Calu3 (cell line): ENCODE data around the gene GNAT1. TPM values are rescaled to one million over a fixed set of nuclear protein-coding genes. Genes with fewer than 3 reads are reported as not detected.

Source experiments
- BruUV-seq: library from RNA; stranded (reverse); fragments of 400-500 nt; replicated peaks from 2 replicates; lab custom pipeline; 2021; lab: Mats Ljungman, UMichigan
- CTCF ChIA-PET: fragments of 300-600 bp; sonication (Branson Sonifier 250); formaldehyde crosslinking; loops from one replicate; lab custom pipeline; 2022; ENCODE audit warnings: antibody characterized with exemption; lab: Charles Lee
- DNase-seq: peaks from one replicate; pipeline ENCODE4 v3.0.0; 2022
- H3K27ac Mint-ChIP-seq: one replicate; pipeline ENCODE4 v1.8.0; 2022; ENCODE audit warnings: mixed read lengths; ENCODE audit not compliant: unreplicated experiment
- H3K27me3 Mint-ChIP-seq: one replicate; pipeline ENCODE4 v1.8.0; 2022; ENCODE audit warnings: mixed read lengths; ENCODE audit not compliant: unreplicated experiment
- H3K36me3 Mint-ChIP-seq: one replicate; pipeline ENCODE4 v1.8.0; 2022; ENCODE audit warnings: mild to moderate bottlenecking, moderate library complexity, mixed read lengths; ENCODE audit not compliant: insufficient read depth, unreplicated experiment
- H3K4me1 Mint-ChIP-seq: one replicate; pipeline ENCODE4 v1.8.0; 2022; ENCODE audit warnings: mild to moderate bottlenecking, low read depth, mixed read lengths; ENCODE audit not compliant: unreplicated experiment
- H3K4me3 Mint-ChIP-seq: one replicate; pipeline ENCODE4 v1.8.0; 2022; ENCODE audit warnings: mild to moderate bottlenecking, low read depth, moderate library complexity, mixed read lengths; ENCODE audit not compliant: unreplicated experiment
- H3K9me3 Mint-ChIP-seq: one replicate; pipeline ENCODE4 v1.8.0; 2022; ENCODE audit warnings: low read depth, mixed read lengths; ENCODE audit not compliant: unreplicated experiment
- CTCF ChIP-seq: fragments of 200-600 bp; IDR thresholded peaks from one replicate; pipeline ENCODE4 v1.8.0; 2022; ENCODE audit warnings: antibody characterized with exemption; ENCODE audit not compliant: unreplicated experiment
- intact Hi-C: fragments of 100-400 bp; cut with micrococcal nuclease; formaldehyde crosslinking; loops from one replicate; pipeline ENCODE4 v1.10.0; 2022; ENCODE audit not compliant: unreplicated experiment
- total RNA-seq: library from RNA; stranded (reverse); gene quantifications from 2 replicates; pipeline ENCODE4 v1.2.3, GENCODE V29; 2022

The GNAT1 gene
- total RNA-seq, 1 experiment from 2014 or later = not detected

GRCh38 chr3:50172626-50173220, 18.7 kb upstream of the GNAT1 start:
- H3K4me3 Mint-ChIP-seq = no peak overlapping the region
- intact Hi-C loops = no loop called here

GRCh38 chr3:50173685-50174516, 17.5 kb upstream of the GNAT1 start:
- no peak for DNase-seq
- TF ChIP-seq CTCF = no peak
- no peaks in the 10 kb centered on the region for H3K27me3 Mint-ChIP-seq
- BruUV-seq = no TSS peak
- CTCF ChIA-PET = no interaction called here
- H3K27ac Mint-ChIP-seq = no peak overlapping the region
- no peaks in the 10 kb centered on the region for H3K4me1 Mint-ChIP-seq
- H3K36me3 Mint-ChIP-seq = no peaks in the 10 kb centered on the region
- no peak overlapping the region for H3K4me3 Mint-ChIP-seq
- intact Hi-C loops = no loop called here
- H3K9me3 Mint-ChIP-seq = no peaks in the 10 kb centered on the region

More at GRCh38 chr3:50172626-50173220, 18.7 kb upstream of the GNAT1 start:
- Mint-ChIP-seq H3K4me1 (no peaks in the 10 kb centered on the region), H3K9me3 (no peaks in the 10 kb centered on the region), H3K36me3 (no peaks in the 10 kb centered on the region), H3K27me3 (no peaks in the 10 kb centered on the region), H3K27ac (no peak overlapping the region)
- CTCF ChIA-PET = interaction anchor here (1.0 kb wide), 1 partner anchor 9 kb away, joined by 3 read pairs; no protein-coding TSS in a partner anchor
- no TSS peak for BruUV-seq
- TF ChIP-seq CTCF = no peak
- no peak for DNase-seq

DNA sequence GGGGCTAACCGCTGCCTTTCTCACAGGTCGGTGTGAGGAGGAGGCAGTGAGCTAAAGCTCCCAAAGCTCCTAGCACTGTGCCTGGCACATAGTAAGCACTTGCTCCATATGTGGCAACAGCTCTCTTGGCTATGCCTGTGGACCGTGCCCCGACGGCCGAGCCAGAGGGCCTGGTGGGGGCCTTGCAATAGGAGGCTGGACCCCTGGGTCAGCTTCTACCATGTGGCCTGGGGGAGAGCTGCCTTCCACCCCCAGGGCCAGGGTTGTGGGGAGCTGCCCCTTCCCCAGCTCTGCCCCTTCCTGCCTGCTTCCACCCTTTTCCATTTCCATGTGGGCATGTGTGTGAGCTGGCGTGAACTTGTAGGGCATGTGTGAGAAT, 16.9 kb upstream of the GNAT1 start:
- CTCF ChIA-PET = no interaction called here
- Mint-ChIP-seq H3K27me3 (no peaks in the 10 kb centered on the region), H3K9me3 (no peaks in the 10 kb centered on the region), H3K4me3 (no peak overlapping the region), H3K4me1 (no peaks in the 10 kb centered on the region), H3K36me3 (no peaks in the 10 kb centered on the region), H3K27ac (no peak overlapping the region)
- DNase-seq = no peak
- TF ChIP-seq CTCF = no peak
- intact Hi-C loops = no loop called here
- BruUV-seq = no TSS peak

GRCh38 chr3:50174947-50175524, 16.4 kb upstream of the GNAT1 start:
- Mint-ChIP-seq H3K27ac (no peak overlapping the region), H3K4me1 (no peaks in the 10 kb centered on the region), H3K27me3 (no peaks in the 10 kb centered on the region), H3K4me3 (no peak overlapping the region), H3K9me3 (no peaks in the 10 kb centered on the region), H3K36me3 (no peaks in the 10 kb centered on the region)
- BruUV-seq = no TSS peak
- TF ChIP-seq CTCF = no peak
- CTCF ChIA-PET = no interaction called here
- DNase-seq = no peak
- intact Hi-C loops = no loop called here
